Upper lobe of right lung (tissue), 1 donor: ENCODE results near the gene IQCB1. TPM values are rescaled to one million over a fixed set of nuclear protein-coding genes. Genes with fewer than 3 reads are reported as not detected.

Experiments used
- ATAC-seq: fragments of 200-7000 bp; cut with Tn5 transposase; one replicate; pipeline ENCODE4 v1.9.1; 2020; ENCODE audit warnings: mild to moderate bottlenecking, moderate library complexity
- DNase-seq: peaks from one replicate; pipeline ENCODE4 v3.0.0-alpha.2; 2020
- H3K27ac ChIP-seq: fragments of 200-600 bp; one replicate; pipeline ENCODE4 v1.8.0; 2022
- H3K27me3 ChIP-seq: fragments of 200-600 bp; one replicate; pipeline ENCODE4 v1.8.0; 2022; ENCODE audit warnings: mild to moderate bottlenecking
- H3K36me3 ChIP-seq: fragments of 200-600 bp; one replicate; pipeline ENCODE4 v1.8.0; 2022
- H3K4me1 ChIP-seq: fragments of 200-600 bp; one replicate; pipeline ENCODE4 v1.8.0; 2022
- H3K4me3 ChIP-seq: fragments of 200-600 bp; one replicate; pipeline ENCODE4 v1.8.0; 2022; ENCODE audit warnings: mild to moderate bottlenecking
- H3K9me3 ChIP-seq: fragments of 200-600 bp; one replicate; pipeline ENCODE4 v1.8.0; 2022
- CTCF ChIP-seq: fragments of 200-600 bp; IDR thresholded peaks from one replicate; pipeline ENCODE4 v1.8.0; 2022; ENCODE audit warnings: antibody characterized with exemption
- intact Hi-C: fragments of 100-400 bp; cut with DNase I; formaldehyde crosslinking; loops from one replicate; pipeline ENCODE4 v1.11.0; 2022
- total RNA-seq: library from RNA; stranded (reverse); fragmentation: NEBNext Ultra II Directional; extraction: Animal tissue kit (Norgen Biotek cat#: 25700); gene quantifications from one replicate; pipeline ENCODE4 v1.2.1, GENCODE V29; 2021
- donor health status: DM: no; HTN: yes; CAD: no; lungs with severe emphysema.

The IQCB1 gene
- total RNA-seq, 1 donor from 2014 or later, result 14.5 TPM

GRCh38 chr3:121739902-121740301 is 95.0 kb downstream of the IQCB1 start:
- H3K9me3 ChIP-seq, result no peaks in the 10 kb centered on the region
- no peaks in the 10 kb centered on the region for H3K27me3 ChIP-seq
- no peak overlapping the region for H3K4me3 ChIP-seq
- no peaks in the 10 kb centered on the region for H3K36me3 ChIP-seq
- H3K4me1 ChIP-seq, result peaks cover 4% of the 10 kb centered on the region
- intact Hi-C loops, result no loop called here
- ATAC-seq (no peak), DNase-seq (no peak)
- no peak overlapping the region for H3K27ac ChIP-seq
- TF ChIP-seq CTCF, result no peak

GRCh38 chr3:121737644-121738043 is 97.2 kb downstream of the IQCB1 start:
- intact Hi-C loops, result no loop called here
- H3K9me3 ChIP-seq, result no peaks in the 10 kb centered on the region
- no peaks in the 10 kb centered on the region for H3K36me3 ChIP-seq
- H3K4me1 ChIP-seq, result peaks cover 4% of the 10 kb centered on the region
- DNase-seq (no peak), ATAC-seq (no peak)
- TF ChIP-seq CTCF, result no peak
- no peak overlapping the region for H3K4me3 ChIP-seq
- no peaks in the 10 kb centered on the region for H3K27me3 ChIP-seq
- H3K27ac ChIP-seq, result no peak overlapping the region

- H3K4me3 ChIP-seq, result no peak overlapping the region
- no peak for TF ChIP-seq CTCF
- no peak for ATAC-seq
- H3K27me3 ChIP-seq, result no peaks in the 10 kb centered on the region
- H3K36me3 ChIP-seq, result no peaks in the 10 kb centered on the region
- no peak for DNase-seq
- no peaks in the 10 kb centered on the region for H3K9me3 ChIP-seq
- H3K4me1 ChIP-seq, result peaks cover 4% of the 10 kb centered on the region
- no peak overlapping the region for H3K27ac ChIP-seq
- intact Hi-C loops, result no loop called here
Measured at GRCh38 chr3:121736112-121736511, 98.7 kb downstream of the IQCB1 start.

GRCh38 chr3:121735047-121735696 is 99.7 kb downstream of the IQCB1 start:
- no peak for DNase-seq
- H3K4me3 ChIP-seq, result no peak overlapping the region
- no peak for TF ChIP-seq CTCF
- peaks cover 4% of the 10 kb centered on the region for H3K4me1 ChIP-seq
- H3K27ac ChIP-seq, result no peak overlapping the region
- H3K9me3 ChIP-seq, result no peaks in the 10 kb centered on the region
- ATAC-seq, result no peak
- H3K27me3 ChIP-seq, result no peaks in the 10 kb centered on the region
- no peaks in the 10 kb centered on the region for H3K36me3 ChIP-seq
- intact Hi-C loops, result no loop called here

- no peak for ATAC-seq
- no peak for DNase-seq
- H3K27me3 ChIP-seq, result no peaks in the 10 kb centered on the region
- TF ChIP-seq CTCF, result no peak
- intact Hi-C loops, result no loop called here
- H3K27ac ChIP-seq, result no peak overlapping the region
- H3K9me3 ChIP-seq, result no peaks in the 10 kb centered on the region
- H3K4me3 ChIP-seq, result no peak overlapping the region
- peaks cover 4% of the 10 kb centered on the region for H3K4me1 ChIP-seq
- peaks cover 35% of the 10 kb centered on the region for H3K36me3 ChIP-seq
Measured at GRCh38 chr3:121730940-121731687, 103.7 kb downstream of the IQCB1 start.
